Gastroesophageal sphincter (tissue), 4 donors: ENCODE data around the gene STAC2. TPM values are rescaled to one million over a fixed set of nuclear protein-coding genes. Genes with fewer than 3 reads are reported as not detected.

Source experiments
- ATAC-seq: fragments of 150-250 bp; one replicate; pipeline ENCODE4 v1.9.1; 2016; ENCODE audit warnings: mild to moderate bottlenecking, moderate library complexity
- H3K27ac ChIP-seq, 4 donors: fragments of 200-600 bp; sonication (generic) in 3 of 4; 1 replicate in 3 of 4; 2 replicates in 1 of 4; pipeline ENCODE4 v1.5.1; 2016 to 2019
- H3K27me3 ChIP-seq: fragments of 200-600 bp; sonication (generic); one replicate; pipeline ENCODE4 v1.5.1; 2019
- H3K36me3 ChIP-seq, 2 donors: fragments of 200-600 bp; sonication (generic); one replicate each; pipeline ENCODE4 v1.5.1; 2019; ENCODE audit warnings: control low read depth in 1 of 2
- H3K4me1 ChIP-seq, 3 donors: fragments of 200-600 bp; sonication (generic); 1 replicate in 2 of 3; 2 replicates in 1 of 3; pipeline ENCODE4 v1.5.1; 2016 to 2019; ENCODE audit warnings: control low read depth in 2 of 3
- H3K4me3 ChIP-seq, 2 donors: fragments of 200-600 bp; sonication (generic); one replicate each; pipeline ENCODE4 v1.5.1; 2019; ENCODE audit warnings: mild to moderate bottlenecking in 1 of 2, moderate library complexity in 1 of 2
- H3K9me3 ChIP-seq, 3 donors: fragments of 200-600 bp; sonication (generic); one replicate each; pipeline ENCODE4 v1.5.1; 2017 to 2019; ENCODE audit warnings: control low read depth in 2 of 3
- CTCF ChIP-seq, 4 experiments: fragments of 200-600 bp in 2 of 4; fragments of 450-650 bp in 2 of 4; sonication (generic) in 1 of 4; IDR thresholded peaks; one replicate each; pipeline ENCODE4 v1.5.1; 2017 to 2019; ENCODE audit warnings: antibody characterized with exemption in 4 of 4, mild to moderate bottlenecking in 2 of 4, moderate library complexity in 2 of 4
- EP300 ChIP-seq: sonication (generic); formaldehyde crosslinking; IDR thresholded peaks from one replicate; pipeline ENCODE4 v1.6.1; 2017; ENCODE audit warnings: antibody characterized with exemption, mild to moderate bottlenecking
- POLR2A ChIP-seq, 2 donors: fragments of 450-650 bp; IDR thresholded peaks; one replicate each; pipeline ENCODE4 v1.6.1; 2017; ENCODE audit warnings: antibody characterized with exemption in 2 of 2, mild to moderate bottlenecking in 2 of 2, moderate library complexity in 1 of 2
- POLR2AphosphoS5 ChIP-seq: sonication (generic); formaldehyde crosslinking; IDR thresholded peaks from one replicate; pipeline ENCODE4 v1.6.1; 2017; ENCODE audit warnings: antibody characterized with exemption
- WGBS, 2 donors: methylation state at CpG; one replicate each; pipeline ENCODE4 v1.1.5; 2018; ENCODE audit warnings: low coverage in 1 of 2; 5-methylcytosine and 5-hydroxymethylcytosine counted together
- total RNA-seq, 4 donors: library from RNA; depleted of rRNA; stranded (reverse); fragments of >200 nt; gene quantifications; one replicate each; pipeline ENCODE4 v1.1.0, GENCODE V29; 2016

STAC2 gene
- total RNA-seq, 4 donors from 2014 or later, result 0.13 to 0.57 TPM; not detected in 2

- 93 to 100% methylated on average over 3 to 4 of the region's 5 CpGs for WGBS, 2 donors
- H3K36me3 ChIP-seq, result peaks cover 0 to 98% of the 10 kb centered on the region in 2 donors
- H3K9me3 ChIP-seq, result no peaks in the 10 kb centered on the region
- TF ChIP-seq CTCF (IDR thresholded peaks at IDR 0.05) (no peak), POLR2A (IDR thresholded peaks at IDR 0.05) (no peak), POLR2AphosphoS5 (no peak), EP300 (no peak)
- H3K4me3 ChIP-seq, result no peak overlapping the region
- H3K27me3 ChIP-seq, result no peaks in the 10 kb centered on the region
- no peaks in the 10 kb centered on the region for H3K4me1 ChIP-seq
- ATAC-seq, result no peak
- H3K27ac ChIP-seq, result no peak overlapping the region
These were observed 42.7 kb downstream of the STAC2 start for GRCh38 chr17:39183045-39183444.

GRCh38 chr17:39181303-39181702 is 44.4 kb downstream of the STAC2 start:
- Histone ChIP-seq H3K4me3 (no peak overlapping the region), H3K27me3 (no peaks in the 10 kb centered on the region), H3K27ac (no peak overlapping the region), H3K36me3 (peaks cover 0 to 98% of the 10 kb centered on the region in 2 donors), H3K9me3 (no peaks in the 10 kb centered on the region), H3K4me1 (no peaks in the 10 kb centered on the region)
- 13 to 76% methylated on average over 1 to 5 of the region's 5 CpGs for WGBS, 2 donors
- no peak for ATAC-seq
- no peak for TF ChIP-seq CTCF (IDR thresholded peaks at IDR 0.05)
- no peak for TF ChIP-seq EP300
- TF ChIP-seq POLR2AphosphoS5, result no peak
- no peak for TF ChIP-seq POLR2A (IDR thresholded peaks at IDR 0.05)

- ATAC-seq, result no peak
- WGBS, 2 donors, result 61 to 67% methylated on average over 3 to 4 of the region's 4 CpGs
- Histone ChIP-seq H3K4me1 (peaks cover 0 to 9% (median 0%) of the 10 kb centered on the region in 3 donors), H3K4me3 (no peak overlapping the region), H3K36me3 (peaks cover 0 to 83% of the 10 kb centered on the region in 2 donors), H3K27me3 (no peaks in the 10 kb centered on the region), H3K27ac (no peak overlapping the region), H3K9me3 (no peaks in the 10 kb centered on the region)
- TF ChIP-seq EP300 (no peak), POLR2A (IDR thresholded peaks at IDR 0.05) (no peak), POLR2AphosphoS5 (no peak), CTCF (IDR thresholded peaks at IDR 0.05) (no peak)
These were observed 47.2 kb downstream of the STAC2 start for GRCh38 chr17:39178536-39178935.

GRCh38 chr17:39177256-39177655 is 48.5 kb downstream of the STAC2 start:
- TF ChIP-seq POLR2A (IDR thresholded peaks at IDR 0.05) (no peak), POLR2AphosphoS5 (no peak)
- no peak overlapping the region for H3K27ac ChIP-seq
- ATAC-seq, result no peak
- H3K4me1 ChIP-seq, result peaks cover 0 to 9% (median 0%) of the 10 kb centered on the region in 3 donors
- H3K4me3 ChIP-seq, result no peak overlapping the region
- peaks cover 0 to 72% of the 10 kb centered on the region in 2 donors for H3K36me3 ChIP-seq
- WGBS, 2 donors, result 85% methylated on average over 4 of the region's 12 CpGs; no CpG with 5 or more reads in 1 of the 2 donors
- H3K9me3 ChIP-seq, result no peaks in the 10 kb centered on the region
- H3K27me3 ChIP-seq, result no peaks in the 10 kb centered on the region

GRCh38 chr17:39175695-39176093 is 50.1 kb downstream of the STAC2 start:
- Histone ChIP-seq H3K36me3 (peaks cover 0 to 56% of the 10 kb centered on the region in 2 donors), H3K4me1 (peaks cover 0 to 9% (median 0%) of the 10 kb centered on the region in 3 donors), H3K9me3 (no peaks in the 10 kb centered on the region), H3K4me3 (no peak overlapping the region), H3K27ac (no peak overlapping the region), H3K27me3 (peaks cover 4% of the 10 kb centered on the region)
- no peak for ATAC-seq
- WGBS, 2 donors, result 71% methylated on average over 5 of the region's 10 CpGs; no CpG with 5 or more reads in 1 of the 2 donors
- TF ChIP-seq EP300 (no peak), POLR2A (IDR thresholded peaks at IDR 0.05) (no peak), CTCF (IDR thresholded peaks at IDR 0.05) (no peak), POLR2AphosphoS5 (no peak)
